Measurements from ENCODE around the gene KRTAP3-2. TPM values are rescaled to one million over a fixed set of nuclear protein-coding genes. Genes with fewer than 3 reads are reported as not detected.
"Not testable (repeated sequence)": the region's sequence is repeated elsewhere in the genome, so short reads cannot be mapped to it uniquely, and the experiment has no call there.

The KRTAP3-2 gene
- total RNA-seq (2021; ENCODE audit: unreplicated experiment) (not detected), Bru-seq, nascent RNA (not detected), BruChase-seq, experiment 1, labeled RNA remaining after a 6-hour chase (not detected), BruChase-seq, experiment 2, labeled RNA remaining after a 2-hour chase (not detected)
- 0.15 TPM in 1 of 2 replicates, not detected in the other for polyA plus RNA-seq (2012)
- long read RNA-seq, result 0 reads

DNA sequence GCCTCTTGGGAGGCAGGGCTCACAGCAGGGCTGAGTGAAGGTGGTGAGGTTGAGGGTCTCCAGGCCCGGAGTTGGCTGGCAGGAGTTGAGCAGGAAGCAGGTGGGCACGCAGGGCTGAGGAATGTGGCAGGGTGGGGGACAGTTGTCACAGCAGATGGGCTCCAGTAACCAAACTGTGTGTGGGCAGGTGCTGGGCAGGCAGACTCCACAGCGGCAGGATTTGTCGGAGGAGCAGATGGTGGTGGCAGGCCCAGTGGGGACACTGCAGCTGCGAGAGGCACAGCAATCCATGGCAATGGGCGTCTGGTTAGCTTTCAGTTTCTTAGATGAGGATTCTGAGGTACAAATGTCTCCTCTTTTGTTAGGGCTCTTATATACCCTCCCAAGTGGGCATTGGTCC, at the start of gene KRTAP3-2:
Gene KRTAP3-2 (minus strand): TSS at position 344 of the 400 bp plus-strand sequence. CDS start 53 bp downstream, at position 291.
- H3K9me3 ChIP-seq (ENCODE audit: control insufficient read depth in 1 of 2, insufficient read depth in 1 of 2, low read depth in 1 of 2, low read length in 2 of 2); H3K27ac ChIP-seq (ENCODE audit: low read depth, low read length); H3K36me3 ChIP-seq (ENCODE audit: control insufficient read depth in 1 of 2, insufficient read depth in 2 of 2, low read length in 2 of 2); DNase-seq (ENCODE audit: low read depth, low spot score); H2AFZ ChIP-seq (ENCODE audit: low read depth, low read length, poor library complexity, severe bottlenecking); POLR2A ChIA-PET; H3K9me2 ChIP-seq (ENCODE audit: insufficient read depth); H3K27me3 ChIP-seq (ENCODE audit: insufficient read depth, low read length); CTCF ChIA-PET; BruUV-seq (replicated peaks); H3K4me2 ChIP-seq (ENCODE audit: low read length); H3K79me2 ChIP-seq (ENCODE audit: insufficient read depth, low read length); H3K9ac ChIP-seq (ENCODE audit: low read length); H3K4me3 ChIP-seq (replicated peaks in 1 of 2; ENCODE audit: low read depth in 1 of 2, low read length in 2 of 2); intact Hi-C loops (cut with micrococcal nuclease); H4K20me1 ChIP-seq (ENCODE audit: insufficient read depth); RAD21 ChIA-PET (ENCODE audit: low non-redundant PET in 1 of 2, low total read pairs in 2 of 2, uncharacterized antibody in 2 of 2, unreplicated experiment in 2 of 2); ATAC-seq: not testable (repeated sequence)
- H3K4me1 ChIP-seq (ENCODE audit: control insufficient read depth in 1 of 2, insufficient read depth in 2 of 2, low read length in 2 of 2), result peaks cover 5 to 14% of the 10 kb centered on the region in 2 experiments

- POLR2A ChIA-PET, result no interaction called here
- intact Hi-C loops (cut with micrococcal nuclease), result no loop called here
- Histone ChIP-seq H3K36me3 (ENCODE audit: control insufficient read depth in 1 of 2, insufficient read depth in 2 of 2, low read length in 2 of 2) (0 out of 4 replicates have a peak, but pooled peaks cover 0 to 4% of the 10 kb centered on the region in 2 experiments), H3K4me3 (replicated peaks in 1 of 2; ENCODE audit: low read depth in 1 of 2, low read length in 2 of 2) (no peak overlapping the region), H3K4me2 (ENCODE audit: low read length) (no peak overlapping the region), H3K9me2 (ENCODE audit: insufficient read depth) (no peaks in the 10 kb centered on the region), H4K20me1 (ENCODE audit: insufficient read depth) (no peaks in the 10 kb centered on the region), H3K9ac (ENCODE audit: low read length) (no peak overlapping the region), H3K79me2 (ENCODE audit: insufficient read depth, low read length) (no peaks in the 10 kb centered on the region), H2AFZ (ENCODE audit: low read depth, low read length, poor library complexity, severe bottlenecking) (peak overlapping the region; percentile 86), H3K9me3 (ENCODE audit: control insufficient read depth in 1 of 2, insufficient read depth in 1 of 2, low read depth in 1 of 2, low read length in 2 of 2) (peaks cover 0 to 12% of the 10 kb centered on the region in 2 experiments; a peak in 1 of 4 replicates), H3K4me1 (ENCODE audit: control insufficient read depth in 1 of 2, insufficient read depth in 2 of 2, low read length in 2 of 2) (no peaks in the 10 kb centered on the region; a peak in 1 of 4 replicates), H3K27me3 (ENCODE audit: insufficient read depth, low read length) (no peaks in the 10 kb centered on the region), H3K27ac (ENCODE audit: low read depth, low read length) (no peak overlapping the region)
- CTCF ChIA-PET, result no interaction called here
- RAD21 ChIA-PET (ENCODE audit: low non-redundant PET in 1 of 2, low total read pairs in 2 of 2, uncharacterized antibody in 2 of 2, unreplicated experiment in 2 of 2), result no interaction called here
- no TSS peak for BruUV-seq (replicated peaks)
- TF ChIP-seq MAX (IDR thresholded peaks at IDR 0.05) (no peak), EZH2phosphoT487 (IDR thresholded peaks at IDR 0.05; ENCODE audit: borderline replicate concordance) (no peak), CEBPB (IDR thresholded peaks at IDR 0.05; ENCODE audit: low read depth) (no peak), TCF7L2 (IDR thresholded peaks at IDR 0.05; ENCODE audit: borderline replicate concordance, extremely low read depth, insufficient read depth, insufficient read length) (no peak)
- ATAC-seq (no peak), DNase-seq (ENCODE audit: low read depth, low spot score) (no peak)
Observed at GRCh38 chr17:41049110-41049509, 49.4 kb upstream of the KRTAP3-2 start.

Data from HCT116 (cell line).